Ishikawa (cell line): Measurements from ENCODE around the gene CEND1.

Experiments
- CEBPB ChIP-seq: IDR thresholded peaks from 2 replicates; pipeline ENCODE4 v1.6.1; 2012
- CREB1 ChIP-seq: IDR thresholded peaks from 2 replicates; pipeline ENCODE4 v1.6.1; 2012; ENCODE audit warnings: low read depth
- FOXM1 ChIP-seq: IDR thresholded peaks from 2 replicates; pipeline ENCODE4 v1.6.1; 2012; ENCODE audit warnings: low read depth, borderline replicate concordance
- RAD21 ChIP-seq: IDR thresholded peaks from 2 replicates; pipeline ENCODE4 v1.6.1; 2012; ENCODE audit warnings: low read depth
- TAF1 ChIP-seq: IDR thresholded peaks from 2 replicates; pipeline ENCODE4 v1.6.1; 2012; ENCODE audit warnings: low read depth, mild to moderate bottlenecking
- TF ChIP-seq, protein P1 (sequence below): IDR thresholded peaks from 2 replicates; pipeline ENCODE4 v1.6.1; 2012
- TF ChIP-seq, protein P2 (sequence below): IDR thresholded peaks from 2 replicates; pipeline ENCODE4 v1.6.1; 2012; ENCODE audit warnings: low read depth, mild to moderate bottlenecking

DNA sequence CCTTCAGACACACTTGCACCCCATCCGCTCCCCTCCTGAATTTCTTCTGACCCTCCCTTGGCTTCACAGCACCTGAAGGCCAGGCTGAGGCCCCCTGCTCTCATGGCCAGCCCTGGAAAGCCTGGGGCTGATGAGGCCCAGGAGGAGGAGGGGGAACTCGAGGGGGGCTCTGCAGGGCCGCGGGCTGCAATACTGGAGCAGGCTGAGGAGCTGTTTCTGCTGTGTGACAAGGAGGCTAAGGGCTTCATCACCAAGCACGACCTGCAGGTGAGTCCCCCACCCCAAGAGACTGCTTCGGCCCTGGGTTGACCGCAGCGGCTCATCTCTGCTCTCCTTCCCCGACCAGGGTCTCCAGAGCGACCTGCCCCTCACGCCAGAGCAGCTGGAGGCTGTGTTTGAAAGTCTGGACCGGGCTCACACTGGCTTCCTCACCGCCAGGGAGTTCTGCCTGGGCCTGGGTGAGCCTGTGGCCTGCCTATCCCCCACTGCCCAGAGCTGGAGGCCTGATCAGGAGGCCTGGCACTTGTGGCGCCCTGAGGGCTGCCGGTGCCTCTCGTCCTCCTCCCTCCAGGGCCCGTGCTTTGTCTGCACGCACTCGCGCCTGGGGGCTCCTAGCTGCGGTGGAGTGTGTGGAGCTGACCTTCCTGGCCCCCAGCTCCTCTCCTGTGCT lies 38.8 kb upstream of the CEND1 start:
- TF ChIP-seq CREB1: no peak
- TF ChIP-seq CEBPB: no peak
- TF ChIP-seq TAF1: no peak
- TF ChIP-seq, protein P1, sequence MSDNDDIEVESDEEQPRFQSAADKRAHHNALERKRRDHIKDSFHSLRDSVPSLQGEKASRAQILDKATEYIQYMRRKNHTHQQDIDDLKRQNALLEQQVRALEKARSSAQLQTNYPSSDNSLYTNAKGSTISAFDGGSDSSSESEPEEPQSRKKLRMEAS: no peak
- TF ChIP-seq RAD21: no peak
- TF ChIP-seq, protein P2, sequence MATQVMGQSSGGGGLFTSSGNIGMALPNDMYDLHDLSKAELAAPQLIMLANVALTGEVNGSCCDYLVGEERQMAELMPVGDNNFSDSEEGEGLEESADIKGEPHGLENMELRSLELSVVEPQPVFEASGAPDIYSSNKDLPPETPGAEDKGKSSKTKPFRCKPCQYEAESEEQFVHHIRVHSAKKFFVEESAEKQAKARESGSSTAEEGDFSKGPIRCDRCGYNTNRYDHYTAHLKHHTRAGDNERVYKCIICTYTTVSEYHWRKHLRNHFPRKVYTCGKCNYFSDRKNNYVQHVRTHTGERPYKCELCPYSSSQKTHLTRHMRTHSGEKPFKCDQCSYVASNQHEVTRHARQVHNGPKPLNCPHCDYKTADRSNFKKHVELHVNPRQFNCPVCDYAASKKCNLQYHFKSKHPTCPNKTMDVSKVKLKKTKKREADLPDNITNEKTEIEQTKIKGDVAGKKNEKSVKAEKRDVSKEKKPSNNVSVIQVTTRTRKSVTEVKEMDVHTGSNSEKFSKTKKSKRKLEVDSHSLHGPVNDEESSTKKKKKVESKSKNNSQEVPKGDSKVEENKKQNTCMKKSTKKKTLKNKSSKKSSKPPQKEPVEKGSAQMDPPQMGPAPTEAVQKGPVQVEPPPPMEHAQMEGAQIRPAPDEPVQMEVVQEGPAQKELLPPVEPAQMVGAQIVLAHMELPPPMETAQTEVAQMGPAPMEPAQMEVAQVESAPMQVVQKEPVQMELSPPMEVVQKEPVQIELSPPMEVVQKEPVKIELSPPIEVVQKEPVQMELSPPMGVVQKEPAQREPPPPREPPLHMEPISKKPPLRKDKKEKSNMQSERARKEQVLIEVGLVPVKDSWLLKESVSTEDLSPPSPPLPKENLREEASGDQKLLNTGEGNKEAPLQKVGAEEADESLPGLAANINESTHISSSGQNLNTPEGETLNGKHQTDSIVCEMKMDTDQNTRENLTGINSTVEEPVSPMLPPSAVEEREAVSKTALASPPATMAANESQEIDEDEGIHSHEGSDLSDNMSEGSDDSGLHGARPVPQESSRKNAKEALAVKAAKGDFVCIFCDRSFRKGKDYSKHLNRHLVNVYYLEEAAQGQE: no peak
- TF ChIP-seq FOXM1: no peak
